GM11168 (cell line): Measurements from ENCODE around the gene KIAA2012.

Source experiments
- in situ Hi-C: fragments of 300-500 bp; cut with MboI; formaldehyde crosslinking; loops from one replicate; pipeline ENCODE4 v1.12.0; 2022; ENCODE audit warnings: low sequenced_read_pairs; ENCODE audit not compliant: unreplicated experiment

Gene KIAA2012

GRCh38 chr2:202169832-202170424 lies 96.9 kb downstream of the KIAA2012 start:
- in situ Hi-C loops: loop anchor here (10.0 kb wide), 1 partner anchor 315 kb away; no protein-coding TSS in a partner anchor

GRCh38 chr2:202171241-202171825 lies 98.3 kb downstream of the KIAA2012 start:
- in situ Hi-C loops: loop anchor here (10.0 kb wide), 1 partner anchor 317 kb away; no protein-coding TSS in a partner anchor

GRCh38 chr2:202172439-202173211 lies 99.6 kb downstream of the KIAA2012 start:
- in situ Hi-C loops: loop anchor here (10.0 kb wide), 1 partner anchor 318 kb away; no protein-coding TSS in a partner anchor

- in situ Hi-C loops: loop anchor here (10.0 kb wide), 1 partner anchor 324 kb away; no protein-coding TSS in a partner anchor
These were observed 105.4 kb downstream of the KIAA2012 start for GRCh38 chr2:202178346-202178958.

GRCh38 chr2:202184557-202184956 lies 111.5 kb downstream of the KIAA2012 start:
- in situ Hi-C loops: no loop called here

GRCh38 chr2:202185156-202185555 lies 112.1 kb downstream of the KIAA2012 start:
- in situ Hi-C loops: no loop called here

GRCh38 chr2:202186641-202187202 lies 113.7 kb downstream of the KIAA2012 start:
- in situ Hi-C loops: no loop called here

- in situ Hi-C loops: no loop called here
These were observed 114.5 kb downstream of the KIAA2012 start for GRCh38 chr2:202187570-202187969.

- in situ Hi-C loops: no loop called here
These were observed 120.2 kb downstream of the KIAA2012 start for GRCh38 chr2:202193305-202193704.

GRCh38 chr2:202193881-202194353 lies 120.9 kb downstream of the KIAA2012 start:
- in situ Hi-C loops: no loop called here

GRCh38 chr2:202194418-202194817 lies 121.4 kb downstream of the KIAA2012 start:
- in situ Hi-C loops: no loop called here

- in situ Hi-C loops: no loop called here
These were observed 123.7 kb downstream of the KIAA2012 start for GRCh38 chr2:202196727-202197126.

GRCh38 chr2:202201220-202202160 lies 128.4 kb downstream of the KIAA2012 start:
- in situ Hi-C loops: no loop called here

GRCh38 chr2:202203348-202203747 lies 130.3 kb downstream of the KIAA2012 start:
- in situ Hi-C loops: no loop called here

GRCh38 chr2:202204855-202205254 lies 131.8 kb downstream of the KIAA2012 start:
- in situ Hi-C loops: no loop called here

- in situ Hi-C loops: no loop called here
These were observed 135.5 kb downstream of the KIAA2012 start for GRCh38 chr2:202208526-202208925.

GRCh38 chr2:202215179-202215578 lies 142.1 kb downstream of the KIAA2012 start:
- in situ Hi-C loops: no loop called here

- in situ Hi-C loops: no loop called here
These were observed 148.8 kb downstream of the KIAA2012 start for GRCh38 chr2:202221873-202222272.

- in situ Hi-C loops: no loop called here
These were observed 164.8 kb downstream of the KIAA2012 start for GRCh38 chr2:202237787-202238233.
